DND-41 (cell line): ENCODE results near the gene TRAPPC10.

Experiments used
- ATAC-seq: fragments of 200-7000 bp; cut with Tn5 transposase; 3 replicates; pipeline ENCODE4 v1.9.1; 2021; ENCODE audit warnings: low read depth; ENCODE audit not compliant: insufficient read depth
- DNase-seq: peaks from one replicate; pipeline ENCODE4 v3.0.0-alpha.2; 2020
- H2AFZ ChIP-seq: 2 replicates; pipeline ENCODE4 v1.6.0; 2012; ENCODE audit warnings: low read depth, low read length
- H3K27ac ChIP-seq: 2 replicates; pipeline ENCODE4 v1.5.1; 2012; ENCODE audit warnings: low read length, inconsistent platforms
- H3K27me3 ChIP-seq: fragments of 200-600 bp; sonication (generic); 2 replicates; pipeline ENCODE4 v1.6.0; 2012; ENCODE audit warnings: low read length, mild to moderate bottlenecking, inconsistent platforms; ENCODE audit not compliant: insufficient read depth, poor library complexity
- H3K36me3 ChIP-seq: 2 replicates; pipeline ENCODE4 v1.5.1; 2012; ENCODE audit warnings: low read length, inconsistent platforms; ENCODE audit not compliant: insufficient read depth
- H3K4me1 ChIP-seq: 2 replicates; pipeline ENCODE4 v1.5.1; 2012; ENCODE audit warnings: mild to moderate bottlenecking, low read length; ENCODE audit not compliant: insufficient read depth
- H3K4me2 ChIP-seq: 2 replicates; pipeline ENCODE4 v1.6.0; 2012; ENCODE audit warnings: mild to moderate bottlenecking, moderate library complexity, low read length, inconsistent platforms; ENCODE audit not compliant: insufficient read depth
- H3K4me3 ChIP-seq, 2 experiments: fragments of 200-600 bp in 1 of 2; shearing (Covaris generic) in 1 of 2; 2 replicates each; pipeline ENCODE4 v1.5.1; 2012 to 2016; ENCODE audit warnings: inconsistent platforms in 2 of 2, low read length in 2 of 2, mild to moderate bottlenecking in 2 of 2, low read depth in 1 of 2, moderate library complexity in 1 of 2
- H3K79me2 ChIP-seq: 2 replicates; pipeline ENCODE4 v1.6.0; 2012; ENCODE audit warnings: low read length, inconsistent platforms; ENCODE audit not compliant: insufficient read depth
- H3K9ac ChIP-seq: 2 replicates; pipeline ENCODE4 v1.6.0; 2012; ENCODE audit warnings: low read depth, mild to moderate bottlenecking, inconsistent platforms, low read length, moderate library complexity
- H3K9me3 ChIP-seq: 2 replicates; pipeline ENCODE4 v1.5.1; 2012; ENCODE audit warnings: low read length, moderate library complexity, mild to moderate bottlenecking, inconsistent platforms; ENCODE audit not compliant: insufficient read depth, severe bottlenecking
- H4K20me1 ChIP-seq: 2 replicates; pipeline ENCODE4 v1.6.0; 2012; ENCODE audit warnings: low read length; ENCODE audit not compliant: insufficient read depth
- EZH2 ChIP-seq: IDR thresholded peaks from 3 replicates; pipeline ENCODE4 v1.6.1; 2012; ENCODE audit warnings: borderline replicate concordance, low read depth, mild to moderate bottlenecking, moderate library complexity, low read length, inconsistent platforms; ENCODE audit not compliant: severe bottlenecking
- TF ChIP-seq, protein P1 (sequence below): IDR thresholded peaks from 2 replicates; pipeline ENCODE4 v1.5.1; 2012; ENCODE audit warnings: borderline replicate concordance, low read length, moderate library complexity, mild to moderate bottlenecking; ENCODE audit not compliant: poor library complexity, severe bottlenecking; ENCODE audit errors: extremely low read depth

The TRAPPC10 gene

DNA sequence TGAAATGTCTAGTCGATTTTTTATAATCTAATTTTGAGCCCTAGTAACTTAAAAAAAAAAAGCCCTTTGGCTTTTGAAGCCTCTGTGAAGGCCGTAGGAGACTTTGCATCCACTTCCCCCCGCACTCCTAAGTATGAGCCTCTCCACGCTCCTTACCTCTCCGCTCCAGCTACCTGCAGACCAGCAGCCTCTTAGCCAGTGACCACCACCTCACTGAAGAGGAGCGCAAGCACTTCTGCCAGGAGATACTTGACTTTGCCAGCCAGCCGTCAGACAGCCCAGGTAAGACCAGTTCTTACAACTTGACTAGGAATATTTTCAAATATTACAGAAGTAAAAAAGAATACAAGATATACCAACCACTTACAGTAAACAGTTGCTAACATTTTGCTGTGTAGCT, 67.7 kb downstream of the TRAPPC10 start:
- ATAC-seq: no peak
- Histone ChIP-seq H3K9me3 (no peaks in the 10 kb centered on the region), H2AFZ (no peak overlapping the region), H3K27ac (no peak overlapping the region), H4K20me1 (peaks cover 10% of the 10 kb centered on the region; the same call in 1 of the 2 replicates), H3K36me3 (peaks cover 91% of the 10 kb centered on the region), H3K4me2 (no peak overlapping the region), H3K79me2 (no peaks in the 10 kb centered on the region; the same call in 1 of the 2 replicates), H3K27me3 (no peaks in the 10 kb centered on the region), H3K9ac (no peak overlapping the region), H3K4me3 (no peak overlapping the region), H3K4me1 (no peaks in the 10 kb centered on the region)
- no peak for DNase-seq
- TF ChIP-seq EZH2: no peak
- TF ChIP-seq, protein P1, sequence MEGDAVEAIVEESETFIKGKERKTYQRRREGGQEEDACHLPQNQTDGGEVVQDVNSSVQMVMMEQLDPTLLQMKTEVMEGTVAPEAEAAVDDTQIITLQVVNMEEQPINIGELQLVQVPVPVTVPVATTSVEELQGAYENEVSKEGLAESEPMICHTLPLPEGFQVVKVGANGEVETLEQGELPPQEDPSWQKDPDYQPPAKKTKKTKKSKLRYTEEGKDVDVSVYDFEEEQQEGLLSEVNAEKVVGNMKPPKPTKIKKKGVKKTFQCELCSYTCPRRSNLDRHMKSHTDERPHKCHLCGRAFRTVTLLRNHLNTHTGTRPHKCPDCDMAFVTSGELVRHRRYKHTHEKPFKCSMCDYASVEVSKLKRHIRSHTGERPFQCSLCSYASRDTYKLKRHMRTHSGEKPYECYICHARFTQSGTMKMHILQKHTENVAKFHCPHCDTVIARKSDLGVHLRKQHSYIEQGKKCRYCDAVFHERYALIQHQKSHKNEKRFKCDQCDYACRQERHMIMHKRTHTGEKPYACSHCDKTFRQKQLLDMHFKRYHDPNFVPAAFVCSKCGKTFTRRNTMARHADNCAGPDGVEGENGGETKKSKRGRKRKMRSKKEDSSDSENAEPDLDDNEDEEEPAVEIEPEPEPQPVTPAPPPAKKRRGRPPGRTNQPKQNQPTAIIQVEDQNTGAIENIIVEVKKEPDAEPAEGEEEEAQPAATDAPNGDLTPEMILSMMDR: no peak

DNA sequence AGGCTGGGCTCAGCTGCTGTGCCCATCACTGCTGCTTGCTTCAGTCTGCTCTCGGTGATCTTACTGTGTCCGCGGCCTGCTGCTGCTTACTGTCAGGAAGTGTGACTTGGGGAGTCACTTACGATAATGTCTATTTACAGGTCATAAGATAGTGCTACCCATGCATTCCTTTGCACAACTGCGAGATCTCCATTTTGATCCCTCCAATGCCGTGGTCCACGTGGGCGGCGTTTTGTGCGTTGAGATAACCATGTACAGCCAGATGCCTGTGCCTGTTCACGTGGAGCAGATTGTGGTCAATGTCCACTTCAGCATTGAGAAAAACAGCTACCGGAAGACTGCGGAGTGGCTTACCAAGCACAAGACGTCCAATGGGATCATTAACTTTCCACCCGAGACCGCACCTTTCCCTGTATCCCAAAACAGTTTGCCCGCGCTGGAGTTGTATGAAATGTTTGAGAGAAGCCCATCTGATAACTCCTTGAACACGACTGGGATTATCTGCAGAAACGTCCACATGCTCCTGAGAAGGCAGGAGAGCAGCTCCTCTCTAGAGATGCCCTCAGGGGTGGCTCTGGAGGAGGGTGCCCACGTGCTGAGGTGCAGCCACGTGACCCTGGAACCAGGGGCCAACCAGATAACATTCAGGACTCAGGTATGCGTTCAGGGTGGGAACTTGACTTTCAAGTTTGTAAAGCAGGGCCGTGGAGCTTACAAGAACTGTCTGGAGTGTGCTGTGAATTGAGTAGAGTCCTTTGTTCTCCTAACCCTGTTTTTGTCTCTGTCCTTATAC, 70.7 kb downstream of the TRAPPC10 start:
- TF ChIP-seq, protein P1: no peak
- no peak for TF ChIP-seq EZH2
- Histone ChIP-seq H3K4me3 (no peak overlapping the region), H4K20me1 (peaks cover 20% of the 10 kb centered on the region; the same call in 1 of the 2 replicates), H3K27me3 (no peaks in the 10 kb centered on the region), H3K9ac (no peak overlapping the region), H3K4me1 (no peaks in the 10 kb centered on the region), H2AFZ (no peak overlapping the region), H3K79me2 (no peaks in the 10 kb centered on the region; the same call in 1 of the 2 replicates), H3K9me3 (no peaks in the 10 kb centered on the region), H3K4me2 (no peak overlapping the region), H3K36me3 (peaks cover 99% of the 10 kb centered on the region), H3K27ac (no peak overlapping the region)
- DNase-seq: no peak
- no peak for ATAC-seq

DNA sequence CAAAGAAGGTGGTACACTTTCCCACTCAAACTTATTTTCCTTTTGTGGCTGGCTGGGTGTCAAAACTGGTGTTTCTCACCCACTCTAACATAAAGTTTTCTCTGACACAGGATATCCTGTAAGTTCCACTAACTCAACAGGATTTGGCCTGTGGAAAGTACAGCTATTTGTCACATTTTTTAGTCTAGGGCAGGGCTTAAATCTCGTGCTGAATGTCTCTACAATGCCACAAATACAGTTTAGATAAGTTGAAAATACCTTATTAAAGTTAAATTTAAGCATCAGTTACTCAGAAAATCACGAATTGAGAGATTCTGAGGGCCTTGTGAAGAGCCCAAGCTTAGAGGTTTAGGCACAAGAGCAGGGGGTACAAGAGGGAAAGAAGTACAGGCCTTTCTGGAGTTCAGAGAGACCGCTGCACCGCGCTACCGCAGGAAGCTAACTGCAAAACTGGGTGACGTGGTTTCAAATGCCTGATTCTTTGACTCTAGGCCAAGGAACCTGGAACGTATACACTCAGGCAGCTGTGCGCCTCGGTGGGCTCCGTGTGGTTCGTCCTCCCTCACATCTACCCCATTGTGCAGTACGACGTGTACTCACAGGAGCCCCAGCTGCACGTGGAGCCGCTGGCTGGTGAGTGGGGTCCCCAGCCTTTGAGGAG, 71.7 kb downstream of the TRAPPC10 start:
- no peak overlapping the region for H3K4me2 ChIP-seq
- peaks cover 99% of the 10 kb centered on the region for H3K36me3 ChIP-seq
- H3K4me3 ChIP-seq: no peak overlapping the region
- H3K27ac ChIP-seq: no peak overlapping the region
- H4K20me1 ChIP-seq: peaks cover 26% of the 10 kb centered on the region; the same call in 1 of the 2 replicates
- H2AFZ ChIP-seq: no peak overlapping the region
- H3K27me3 ChIP-seq: no peaks in the 10 kb centered on the region
- DNase-seq (peak; percentile 70), ATAC-seq (peak; percentile 87)
- TF ChIP-seq, protein P1: no peak
- TF ChIP-seq EZH2: no peak
- H3K4me1 ChIP-seq: no peaks in the 10 kb centered on the region
- H3K79me2 ChIP-seq: no peaks in the 10 kb centered on the region; the same call in 1 of the 2 replicates
- no peaks in the 10 kb centered on the region for H3K9me3 ChIP-seq
- H3K9ac ChIP-seq: no peak overlapping the region
